AG04450 (cell line): ENCODE data around the gene NLN. TPM values are rescaled to one million over a fixed set of nuclear protein-coding genes. Genes with fewer than 3 reads are reported as not detected.

Experiments
- CTCF ChIA-PET: fragments of 300-600, 350-600 bp; formaldehyde crosslinking; extraction: SDS; loops from one replicate; lab custom pipeline; 2022; ENCODE audit warnings: antibody characterized with exemption, inconsistent platforms; lab: Charles Lee
- POLR2A ChIA-PET: fragments of 350-600 bp; formaldehyde crosslinking; extraction: SDS; loops from one replicate; lab custom pipeline; 2021; ENCODE audit warnings: antibody characterized with exemption, inconsistent platforms; lab: Yijun Ruan, JAX
- DNase-seq: peaks from one replicate; pipeline ENCODE4 v3.0.0-alpha.2; 2011; ENCODE audit warnings: low read depth, low spot score
- H3K27ac ChIP-seq: one replicate; pipeline ENCODE4 v1.5.1; 2012; ENCODE audit warnings: low read depth, low read length, control low read depth
- H3K27me3 ChIP-seq: one replicate; pipeline ENCODE4 v1.6.0; 2012; ENCODE audit warnings: low read length; ENCODE audit not compliant: control insufficient read depth, insufficient read depth
- H3K4me3 ChIP-seq: 2 replicates; pipeline ENCODE4 v1.5.1; 2011; ENCODE audit warnings: mild to moderate bottlenecking, low read depth, low read length, control low read depth
- H3K9me3 ChIP-seq: 2 replicates; pipeline ENCODE4 v1.5.1; 2012; ENCODE audit warnings: low read length; ENCODE audit not compliant: control insufficient read depth, insufficient read depth
- CTCF ChIP-seq: IDR thresholded peaks from 2 replicates; pipeline ENCODE4 v1.5.1; 2011; ENCODE audit warnings: low read depth, low read length, control low read depth, inconsistent platforms
- polyA plus RNA-seq: library from polyadenylated mRNA; depleted of rRNA; stranded (reverse); fragments of >200 nt; gene quantifications from 2 replicates; pipeline ENCODE4 v1.2.3, GENCODE V29; 2011

Gene NLN
- polyA plus RNA-seq, 1 experiment = 28.8 TPM

GRCh38 chr5:65809817-65810531, 88.0 kb downstream of the NLN start:
- Histone ChIP-seq H3K27me3 (no peaks in the 10 kb centered on the region), H3K4me3 (no peak overlapping the region), H3K27ac (no peak overlapping the region), H3K9me3 (no peaks in the 10 kb centered on the region)
- CTCF ChIA-PET = interaction anchor here (1.3 kb wide), 1 partner anchor 13 kb away, joined by 3 read pairs; no protein-coding TSS in a partner anchor
- POLR2A ChIA-PET = interaction anchor here (0.5 kb wide), 1 partner anchor 176 kb away, joined by 4 read pairs; no protein-coding TSS in a partner anchor
- no peak for TF ChIP-seq CTCF
- DNase-seq = no peak

GRCh38 chr5:65811004-65811403, 89.0 kb downstream of the NLN start:
- Histone ChIP-seq H3K27ac (no peak overlapping the region), H3K9me3 (no peaks in the 10 kb centered on the region), H3K27me3 (no peaks in the 10 kb centered on the region), H3K4me3 (no peak overlapping the region)
- ChIA-PET CTCF (no interaction called here), POLR2A (no interaction called here)
- DNase-seq = no peak
- TF ChIP-seq CTCF = no peak

- no peak overlapping the region for H3K4me3 ChIP-seq
- ChIA-PET CTCF (interaction anchor here (0.5 to 0.9 kb wide), 2 partner anchors 24 to 69 kb away, joined by 3 to 4 read pairs; no protein-coding TSS in a partner anchor), POLR2A (no interaction called here)
- no peak for DNase-seq
- H3K27ac ChIP-seq = no peak overlapping the region
- no peaks in the 10 kb centered on the region for H3K27me3 ChIP-seq
- TF ChIP-seq CTCF = no peak
- H3K9me3 ChIP-seq = no peaks in the 10 kb centered on the region
Measured at GRCh38 chr5:65811885-65812284, 89.9 kb downstream of the NLN start.

GRCh38 chr5:65812648-65813047, 90.6 kb downstream of the NLN start:
- Histone ChIP-seq H3K4me3 (no peak overlapping the region), H3K9me3 (no peaks in the 10 kb centered on the region), H3K27ac (no peak overlapping the region), H3K27me3 (no peaks in the 10 kb centered on the region)
- CTCF ChIA-PET = no interaction called here
- no peak for TF ChIP-seq CTCF
- POLR2A ChIA-PET = no interaction called here
- no peak for DNase-seq

GRCh38 chr5:65813174-65813573, 91.2 kb downstream of the NLN start:
- no peak overlapping the region for H3K27ac ChIP-seq
- H3K27me3 ChIP-seq = no peaks in the 10 kb centered on the region
- no peak overlapping the region for H3K4me3 ChIP-seq
- CTCF ChIA-PET = no interaction called here
- H3K9me3 ChIP-seq = no peaks in the 10 kb centered on the region
- no peak for DNase-seq
- TF ChIP-seq CTCF = no peak
- POLR2A ChIA-PET = no interaction called here
